Right renal cortex interstitium (tissue), 3 donors: ENCODE measurements around the gene LAMB3. TPM values are rescaled to one million over a fixed set of nuclear protein-coding genes. Genes with fewer than 3 reads are reported as not detected.

ENCODE experiments used
- DNase-seq, 3 donors: peaks; one replicate each; pipeline ENCODE4 v3.0.0-alpha.2; 2013; ENCODE audit warnings: low read depth in 3 of 3, low spot score in 2 of 3
- polyA plus RNA-seq, 3 donors: library from polyadenylated mRNA; unstranded; fragments of 120-200 nt; gene quantifications; one replicate each; pipeline ENCODE4 v1.2.1, GENCODE V29; 2013; ENCODE audit not compliant: insufficient read length in 3 of 3

Gene LAMB3
- polyA plus RNA-seq, 3 donors: 0.76 to 1.4 (median 0.92) TPM

- DNase-seq: no peak
These were observed 32.3 kb downstream of the LAMB3 start for GRCh38 chr1:209619696-209620486.

GRCh38 chr1:209618756-209619420, 33.3 kb downstream of the LAMB3 start:
- DNase-seq: no peak

GRCh38 chr1:209618291-209618690, 33.9 kb downstream of the LAMB3 start:
- no peak for DNase-seq

- DNase-seq: no peak
These were observed 34.5 kb downstream of the LAMB3 start for GRCh38 chr1:209617755-209618154.

DNA sequence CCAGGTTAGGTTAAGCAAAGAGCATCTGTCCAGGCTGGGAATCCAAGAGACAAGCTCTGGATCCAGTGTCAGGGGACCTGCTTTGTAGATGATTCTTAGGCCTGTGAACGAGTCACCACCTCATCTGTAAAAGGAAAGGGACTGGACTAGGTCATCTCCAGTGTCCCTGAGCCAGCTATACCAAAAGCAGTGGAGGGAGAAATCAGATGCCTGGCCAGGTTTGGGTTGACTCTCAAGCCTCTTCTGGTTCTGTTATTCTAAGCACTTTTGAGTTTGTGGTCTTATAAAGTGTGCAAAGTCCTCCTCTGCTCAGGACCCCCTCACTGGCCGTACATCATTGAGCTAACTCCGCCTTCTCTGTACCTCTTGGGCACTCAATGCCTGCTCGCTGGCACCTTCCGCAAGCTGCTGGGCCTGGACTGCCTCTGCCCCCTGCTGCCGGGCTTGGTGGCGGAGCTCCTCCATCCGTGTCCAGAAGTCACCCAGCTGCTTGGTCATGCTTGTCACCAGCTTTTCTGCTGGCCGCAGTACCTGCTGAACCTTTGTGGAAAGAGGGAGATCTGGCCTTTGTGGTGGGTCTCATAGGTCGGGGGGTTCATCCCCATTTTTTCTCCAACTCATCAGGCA, 35.1 kb downstream of the LAMB3 start:
- DNase-seq: no peak

DNA sequence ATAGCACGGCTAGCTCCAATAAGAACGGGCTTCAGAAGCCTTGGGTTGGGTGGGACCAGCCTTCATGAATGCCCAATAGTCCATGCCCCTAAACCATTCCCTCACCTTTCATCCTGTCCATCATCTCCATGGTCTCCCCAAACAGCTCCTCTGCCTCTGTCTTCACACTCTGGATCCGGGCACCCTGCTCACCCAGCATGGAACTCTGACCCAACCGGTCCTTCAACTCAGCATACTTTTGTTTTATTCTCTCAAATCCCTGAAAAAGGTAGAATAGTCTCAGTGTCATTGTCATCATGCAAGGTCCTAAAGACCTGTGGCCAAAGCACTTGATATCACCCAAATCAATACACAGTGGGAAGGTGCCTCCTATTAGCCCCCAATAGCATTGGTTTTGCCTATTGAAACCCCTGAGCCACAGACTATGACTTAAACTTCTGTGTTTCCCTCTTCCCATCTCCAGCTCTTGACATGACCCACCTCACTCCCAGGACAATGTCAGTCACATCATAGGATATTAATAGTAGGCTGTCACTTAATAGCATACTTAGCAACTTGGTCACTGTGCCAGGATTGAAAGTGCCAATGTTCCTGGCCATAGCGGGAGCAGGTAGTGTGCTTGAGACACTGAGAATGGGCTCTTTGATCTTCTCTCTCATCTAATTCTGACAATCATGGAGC, 35.7 kb downstream of the LAMB3 start:
- DNase-seq: no peak

- no peak for DNase-seq
These were observed 37.3 kb downstream of the LAMB3 start for GRCh38 chr1:209614906-209615305.

- no peak for DNase-seq
These were observed 38.1 kb downstream of the LAMB3 start for GRCh38 chr1:209614151-209614420.

- no peak for DNase-seq
These were observed 38.6 kb downstream of the LAMB3 start for GRCh38 chr1:209613400-209614150.

DNA sequence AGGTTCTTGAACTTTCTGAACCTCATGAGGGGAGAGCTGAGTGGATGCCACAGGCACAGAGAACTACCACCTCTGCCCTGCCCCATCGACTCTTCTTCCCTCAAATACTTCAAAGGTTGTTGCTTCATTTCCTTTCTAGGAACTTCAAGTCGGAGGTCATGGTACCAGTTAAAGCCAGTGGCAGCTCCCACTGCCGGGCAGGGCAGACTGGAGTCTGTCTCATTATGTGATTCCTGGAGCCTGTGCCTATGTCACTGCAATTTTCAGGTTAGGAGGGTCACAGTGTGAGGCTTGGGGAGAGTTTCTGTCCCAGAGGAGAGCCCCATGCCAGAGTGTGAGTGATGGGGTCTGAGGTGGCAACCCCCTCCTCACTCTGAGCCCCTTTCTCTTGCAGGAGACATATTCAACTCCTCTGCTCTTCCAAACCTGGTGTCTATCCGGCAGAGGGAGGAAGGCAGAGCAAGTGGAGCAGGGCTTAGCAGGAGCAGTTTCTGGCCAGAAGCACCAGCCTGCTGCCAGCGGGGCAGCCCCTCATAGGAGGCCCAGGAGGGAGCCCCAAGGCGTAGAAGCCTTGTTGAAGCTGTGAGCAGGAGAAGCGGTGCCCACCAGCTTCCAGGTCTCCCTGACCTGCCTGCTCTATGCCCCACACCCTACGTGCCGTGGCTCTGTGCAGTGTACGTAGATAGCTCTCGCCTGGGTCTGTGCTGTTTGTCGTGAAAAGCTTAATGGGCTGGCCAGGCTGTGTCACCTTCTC, 39.4 kb downstream of the LAMB3 start:
- no peak for DNase-seq

DNA sequence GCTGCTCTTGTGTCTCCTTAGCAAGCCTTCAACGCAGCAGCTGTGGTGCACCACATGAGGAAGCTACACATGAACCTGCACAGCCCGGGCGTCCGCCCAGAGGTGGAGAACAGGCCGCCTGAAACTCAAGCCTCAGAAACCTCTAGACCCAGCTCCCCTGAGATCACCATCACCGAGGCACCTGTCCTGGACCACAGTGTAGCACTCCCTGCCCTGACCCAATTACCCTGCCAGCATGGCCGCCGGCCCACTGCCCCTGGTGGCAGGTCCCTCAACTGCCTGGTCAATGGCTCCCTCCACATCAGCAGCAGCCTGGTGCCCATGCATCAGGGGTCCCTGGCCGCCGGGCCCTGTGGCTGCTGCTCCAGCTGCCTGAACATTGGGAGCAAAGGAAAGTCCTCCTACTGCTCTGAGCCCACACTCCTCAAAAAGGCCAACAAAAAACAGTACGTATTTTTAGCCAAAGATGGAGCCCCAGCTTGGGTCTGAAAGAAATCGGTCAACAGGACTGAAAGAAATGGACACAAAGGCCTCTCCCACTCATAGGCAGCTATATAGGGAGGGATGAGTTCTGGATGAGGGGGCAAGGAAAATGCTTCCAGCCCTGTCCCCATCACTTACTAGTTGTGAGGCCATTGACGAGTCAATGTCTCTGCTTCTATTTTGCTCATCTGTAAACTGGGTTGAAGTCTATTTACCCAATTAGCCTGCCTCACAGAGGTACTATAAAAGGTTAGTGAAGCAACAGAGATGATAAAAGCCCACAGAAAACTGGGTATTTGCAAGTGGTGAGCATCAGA, 40.3 kb downstream of the LAMB3 start:
- DNase-seq: no peak

DNA sequence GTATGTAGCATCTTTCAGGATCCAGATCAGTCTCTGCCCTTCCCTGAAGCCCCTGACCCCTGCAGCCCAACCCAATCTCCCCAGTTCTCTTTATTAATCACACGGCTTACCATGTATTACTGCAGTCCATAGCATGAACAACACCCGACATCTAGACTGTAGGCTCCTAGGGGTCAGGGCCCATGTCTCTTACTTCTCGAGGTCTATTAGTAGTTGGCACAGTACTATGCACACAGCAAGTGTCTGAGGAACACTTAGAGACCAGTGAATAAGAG, 41.7 kb downstream of the LAMB3 start:
- no peak for DNase-seq

DNA sequence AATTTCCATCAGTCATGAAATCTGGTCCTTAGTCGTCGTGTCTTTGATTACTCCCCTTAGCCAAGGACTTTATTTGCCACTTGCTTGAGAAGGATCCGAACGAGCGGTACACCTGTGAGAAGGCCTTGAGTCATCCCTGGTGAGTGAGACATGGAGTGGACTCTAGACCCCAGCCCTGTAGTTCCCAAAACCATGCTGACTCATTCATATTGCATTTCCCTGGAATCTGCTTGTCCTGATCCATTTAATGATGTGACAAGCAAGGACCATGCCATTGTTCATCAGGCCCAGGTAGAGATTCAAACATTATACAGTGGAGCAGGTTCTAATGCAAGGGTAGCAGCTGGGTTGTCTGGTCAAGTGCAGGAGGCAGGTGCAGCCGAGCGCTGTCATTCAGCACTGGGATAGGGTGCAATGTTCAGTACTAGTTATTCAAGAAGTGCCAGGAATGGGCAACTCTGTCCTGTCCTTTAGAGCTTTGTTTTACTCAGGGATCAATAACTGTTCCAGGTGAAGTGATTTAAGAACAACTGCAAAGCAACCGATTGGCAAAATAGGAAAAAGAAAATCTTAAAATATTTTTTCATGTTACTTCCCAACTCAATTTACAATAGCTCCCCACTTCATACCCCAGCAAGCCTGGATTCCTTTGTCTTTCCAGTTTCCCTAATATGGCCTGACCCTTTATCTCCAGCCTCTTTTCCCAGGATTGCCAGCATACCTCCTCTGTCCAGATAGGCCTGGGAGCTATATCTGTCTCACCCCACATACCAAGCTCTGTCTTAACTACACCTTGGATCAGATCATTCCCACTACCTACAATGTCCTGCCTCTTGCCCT, 42.2 kb downstream of the LAMB3 start:
- DNase-seq: no peak

DNA sequence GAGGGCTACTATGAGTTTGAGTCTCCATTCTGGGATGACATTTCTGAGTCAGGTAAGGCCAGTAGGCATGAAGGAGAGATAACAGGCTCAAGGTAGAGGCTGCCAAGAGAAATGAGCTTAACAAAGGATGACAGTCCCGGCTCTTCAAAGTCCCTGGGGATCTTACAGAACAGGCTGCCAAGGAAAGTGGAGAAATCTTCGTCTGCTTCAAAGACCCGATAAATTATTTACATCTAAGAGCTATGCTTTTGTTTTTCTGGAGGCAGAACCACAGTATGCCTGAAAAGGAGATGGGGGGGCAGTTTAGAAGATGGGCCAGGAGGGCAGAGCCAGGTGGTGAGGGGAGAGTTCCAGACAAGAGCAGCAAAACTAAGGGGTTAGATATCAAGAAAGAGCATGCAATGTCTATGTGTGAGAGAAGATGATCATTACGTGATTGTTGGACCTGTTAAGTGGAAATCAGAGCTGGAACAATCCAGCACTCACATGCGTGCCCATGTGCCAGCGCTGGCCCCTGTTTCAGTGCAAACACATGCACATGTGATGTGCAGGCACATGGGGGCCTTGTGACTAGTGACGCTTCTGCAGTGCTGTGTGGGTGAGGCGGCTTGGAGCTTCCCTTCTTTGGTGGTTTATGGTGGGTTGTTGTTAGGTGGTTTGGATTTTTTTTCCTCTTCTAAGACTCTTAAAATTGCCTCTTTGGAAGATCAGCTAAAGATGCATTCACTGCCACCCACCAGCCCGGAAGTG, 43.0 kb downstream of the LAMB3 start:
- no peak for DNase-seq

DNA sequence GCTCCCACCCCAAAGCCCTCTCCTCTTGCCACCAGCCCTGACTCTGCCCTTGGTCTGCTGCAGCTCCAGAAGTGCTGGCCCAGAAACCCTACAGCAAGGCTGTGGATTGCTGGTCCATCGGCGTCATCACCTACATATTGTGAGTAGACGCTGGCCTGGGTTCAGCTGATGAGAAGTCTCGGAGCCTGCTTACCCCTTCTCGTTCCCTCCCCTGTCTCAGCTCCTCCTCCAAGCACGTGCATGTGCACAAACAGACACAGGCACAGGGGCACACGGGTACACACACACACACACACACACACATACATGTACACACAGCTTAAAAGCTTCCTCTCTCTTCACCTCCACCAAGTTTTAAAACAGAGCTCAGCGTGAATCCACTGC, 44.4 kb downstream of the LAMB3 start:
- no peak for DNase-seq

GRCh38 chr1:209607102-209607794, 45.0 kb downstream of the LAMB3 start:
- DNase-seq: no peak

- no peak for DNase-seq
These were observed 48.3 kb downstream of the LAMB3 start for GRCh38 chr1:209603877-209604276.
